Smooth muscle cell (in vitro differentiated cells): ENCODE data around the gene EOLA1. TPM values are rescaled to one million over a fixed set of nuclear protein-coding genes. Genes with fewer than 3 reads are reported as not detected.

ENCODE experiments used
- DNase-seq: peaks from one replicate; lab custom pipeline; 2025; ENCODE audit not compliant: unreplicated experiment; lab: John Stamatoyannopoulos, UW
- H2AFZ ChIP-seq: fragments of 200-600 bp; sonication (generic); 2 replicates; pipeline ENCODE4 v1.6.0; 2016; ENCODE audit warnings: antibody characterized with exemption, low read depth, mild to moderate bottlenecking
- H3F3A ChIP-seq: fragments of 200-600 bp; sonication (generic); 2 replicates; pipeline ENCODE4 v1.6.0; 2017; ENCODE audit warnings: antibody characterized with exemption, low read depth
- H3K27ac ChIP-seq: fragments of 200-600 bp; sonication (generic); 2 replicates; pipeline ENCODE4 v1.5.1; 2016; ENCODE audit warnings: low read depth, mild to moderate bottlenecking
- H3K27me3 ChIP-seq: fragments of 200-600 bp; sonication (generic); 2 replicates; pipeline ENCODE4 v1.6.1; 2016; ENCODE audit warnings: low read depth, mild to moderate bottlenecking
- H3K36me3 ChIP-seq: fragments of 200-600 bp; sonication (generic); 2 replicates; pipeline ENCODE4 v1.5.1; 2016; ENCODE audit warnings: low read depth
- H3K4me1 ChIP-seq: fragments of 200-600 bp; sonication (generic); 2 replicates; pipeline ENCODE4 v1.5.1; 2016; ENCODE audit warnings: low read depth
- H3K4me2 ChIP-seq: fragments of 200-600 bp; sonication (generic); 2 replicates; pipeline ENCODE4 v1.6.0; 2016; ENCODE audit warnings: mild to moderate bottlenecking
- H3K4me3 ChIP-seq: fragments of 200-600 bp; sonication (generic); 2 replicates; pipeline ENCODE4 v1.5.1; 2016; ENCODE audit warnings: mild to moderate bottlenecking
- H3K79me2 ChIP-seq: fragments of 200-600 bp; sonication (generic); 2 replicates; pipeline ENCODE4 v1.6.0; 2016; ENCODE audit warnings: low read depth, mild to moderate bottlenecking
- H3K9ac ChIP-seq: fragments of 200-600 bp; sonication (generic); 2 replicates; pipeline ENCODE4 v1.6.0; 2016; ENCODE audit warnings: low read depth
- H3K9me3 ChIP-seq: fragments of 200-600 bp; sonication (generic); replicated peaks from 2 replicates; pipeline ENCODE4 v1.5.1; 2016; ENCODE audit warnings: low read depth
- H4K20me1 ChIP-seq: fragments of 200-600 bp; sonication (generic); 2 replicates; pipeline ENCODE4 v1.6.0; 2016; ENCODE audit warnings: low read depth
- CTCF ChIP-seq: fragments of 200-600 bp; sonication (generic); IDR thresholded peaks from 2 replicates; pipeline ENCODE4 v1.5.1; 2017; ENCODE audit warnings: borderline replicate concordance, mild to moderate bottlenecking, antibody characterized with exemption; ENCODE audit not compliant: insufficient read depth, poor library complexity, severe bottlenecking
- WGBS: methylation state at CpG from one replicate; pipeline ENCODE4 v1.1.7; 2016; ENCODE audit warnings: low lambda C conversion rate; 5-methylcytosine and 5-hydroxymethylcytosine counted together
- polyA plus RNA-seq: library from polyadenylated mRNA; unstranded; fragments of >200 nt; fragmentation: Nextera tagmentation; extraction: Ambion mirVana; gene quantifications from 2 replicates; pipeline ENCODE4 v1.2.1, GENCODE V29; 2016
- total RNA-seq: library from RNA; depleted of rRNA; stranded (reverse); fragments of >200 nt; gene quantifications from 2 replicates; pipeline ENCODE4 v1.2.3, GENCODE V29; 2014

The EOLA1 gene
- total RNA-seq (9.6 and 11.7 TPM in 2 replicates), polyA plus RNA-seq (12.9 and 15.9 TPM in 2 replicates)

GRCh38 chrX:149540621-149541520 lies at the start of gene EOLA1:
EOLA1 (plus strand) TSS chrX:149541012; CDS start chrX:149545631, 4,619 bp downstream.
- Histone ChIP-seq H3K9me3 (no peaks in the 10 kb centered on the region), H3K4me2 (peak within 1 kb of the TSS; percentile 82), H3K4me3 (peak within 1 kb of the TSS; percentile 57), H3K36me3 (no peaks in the 10 kb centered on the region), H3K4me1 (no peaks in the 10 kb centered on the region), H3K27ac (peak within 1 kb of the TSS; percentile 93), H4K20me1 (no peaks in the 10 kb centered on the region), H3K27me3 (no peaks in the 10 kb centered on the region), H3K9ac (peak within 1 kb of the TSS; percentile 71), H3K79me2 (no peaks in the 10 kb centered on the region), H3F3A (no peaks in the 10 kb centered on the region), H2AFZ (peak within 1 kb of the TSS; percentile 6)
- DNase-seq: no peak
- WGBS: 44% methylated on average over 69 of the region's 71 CpGs
- TF ChIP-seq CTCF: no peak

- no peaks in the 10 kb centered on the region for H3K9me3 ChIP-seq
- H3K27ac ChIP-seq: no peak overlapping the region
- H3K4me2 ChIP-seq: no peak overlapping the region
- H3K36me3 ChIP-seq: no peaks in the 10 kb centered on the region
- H3K9ac ChIP-seq: no peak overlapping the region
- 72% methylated on average over 2 of the region's 2 CpGs for WGBS
- no peaks in the 10 kb centered on the region for H3K4me1 ChIP-seq
- no peak for TF ChIP-seq CTCF
- no peaks in the 10 kb centered on the region for H3K27me3 ChIP-seq
- DNase-seq: no peak
- peaks cover 35% of the 10 kb centered on the region for H4K20me1 ChIP-seq
- no peak overlapping the region for H2AFZ ChIP-seq
- no peak overlapping the region for H3K4me3 ChIP-seq
- no peaks in the 10 kb centered on the region for H3F3A ChIP-seq
- no peaks in the 10 kb centered on the region for H3K79me2 ChIP-seq
Observed at GRCh38 chrX:149491812-149492211, 49.0 kb upstream of the EOLA1 start.

- no peaks in the 10 kb centered on the region for H3K9me3 ChIP-seq
- WGBS: 74% methylated on average over 13 of the region's 13 CpGs
Observed at GRCh38 chrX:149493567-149494562, 46.9 kb upstream of the EOLA1 start.

More at GRCh38 chrX:149493567-149494562, 46.9 kb upstream of the EOLA1 start:
- H3K79me2 ChIP-seq: no peaks in the 10 kb centered on the region
- no peaks in the 10 kb centered on the region for H3K27me3 ChIP-seq
- H3K4me2 ChIP-seq: no peak overlapping the region
- no peak overlapping the region for H3K9ac ChIP-seq
- TF ChIP-seq CTCF: no peak
- DNase-seq: no peak
- no peak overlapping the region for H2AFZ ChIP-seq
- peaks cover 35% of the 10 kb centered on the region for H4K20me1 ChIP-seq
- H3K36me3 ChIP-seq: no peaks in the 10 kb centered on the region
- no peaks in the 10 kb centered on the region for H3F3A ChIP-seq
- no peaks in the 10 kb centered on the region for H3K4me1 ChIP-seq
- no peak overlapping the region for H3K4me3 ChIP-seq
- peak overlapping the region; percentile 78 for H3K27ac ChIP-seq
